C4-2B (cell line): Measurements from ENCODE around the gene CHD3.

Experiments used
- ZFX ChIP-seq: fragments of 450-650 bp; IDR thresholded peaks from 2 replicates; pipeline ENCODE4 v1.6.1; 2017
- TF ChIP-seq, protein P1 (sequence below): fragments of 450-650 bp; conservative IDR thresholded peaks from 2 replicates; pipeline ENCODE4 v1.5.1; 2017; ENCODE audit warnings: mild to moderate bottlenecking

DNA sequence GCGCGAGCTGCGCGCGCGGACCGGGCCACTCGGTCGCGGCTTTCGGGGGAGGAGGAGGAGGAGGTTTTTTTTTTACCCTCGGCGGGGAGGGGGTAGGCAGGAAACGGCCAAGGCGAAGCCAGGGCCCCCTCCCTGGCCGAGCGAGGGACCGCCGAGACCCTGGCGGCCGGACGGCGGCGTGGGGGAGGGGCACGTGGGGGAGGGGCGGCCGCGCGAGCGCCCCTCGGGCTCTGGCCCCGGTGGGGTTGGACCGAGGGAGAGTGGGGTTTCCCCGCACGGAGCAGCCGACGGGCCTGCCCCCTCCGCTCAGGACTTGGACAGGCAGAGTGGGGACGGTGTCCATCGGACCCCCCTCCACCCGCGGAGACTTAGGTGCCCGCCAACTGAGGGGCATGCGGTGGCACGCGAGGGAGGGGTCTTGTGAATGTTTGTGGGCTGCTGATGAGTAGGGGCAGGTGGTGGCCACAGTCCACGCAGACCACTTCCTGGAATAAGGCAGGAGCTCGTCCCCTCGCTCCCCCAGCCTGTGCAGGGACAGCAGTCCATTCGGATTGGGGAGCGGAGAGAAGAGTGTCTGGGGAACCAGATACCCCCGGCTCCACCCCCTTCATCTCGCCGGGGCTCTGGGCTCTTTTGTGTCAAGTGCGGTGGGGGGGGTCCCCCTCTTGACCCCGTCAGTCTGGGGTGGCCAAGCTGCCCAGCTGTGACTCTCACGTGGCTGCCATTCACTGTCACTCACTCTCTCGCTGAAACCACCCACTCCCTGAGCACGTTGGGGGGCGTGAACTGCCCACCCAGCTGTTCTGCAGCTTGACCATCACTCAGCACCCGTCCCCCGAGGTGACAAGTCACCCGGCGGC, 3.0 kb upstream of the CHD3 start:
- TF ChIP-seq, protein P1, sequence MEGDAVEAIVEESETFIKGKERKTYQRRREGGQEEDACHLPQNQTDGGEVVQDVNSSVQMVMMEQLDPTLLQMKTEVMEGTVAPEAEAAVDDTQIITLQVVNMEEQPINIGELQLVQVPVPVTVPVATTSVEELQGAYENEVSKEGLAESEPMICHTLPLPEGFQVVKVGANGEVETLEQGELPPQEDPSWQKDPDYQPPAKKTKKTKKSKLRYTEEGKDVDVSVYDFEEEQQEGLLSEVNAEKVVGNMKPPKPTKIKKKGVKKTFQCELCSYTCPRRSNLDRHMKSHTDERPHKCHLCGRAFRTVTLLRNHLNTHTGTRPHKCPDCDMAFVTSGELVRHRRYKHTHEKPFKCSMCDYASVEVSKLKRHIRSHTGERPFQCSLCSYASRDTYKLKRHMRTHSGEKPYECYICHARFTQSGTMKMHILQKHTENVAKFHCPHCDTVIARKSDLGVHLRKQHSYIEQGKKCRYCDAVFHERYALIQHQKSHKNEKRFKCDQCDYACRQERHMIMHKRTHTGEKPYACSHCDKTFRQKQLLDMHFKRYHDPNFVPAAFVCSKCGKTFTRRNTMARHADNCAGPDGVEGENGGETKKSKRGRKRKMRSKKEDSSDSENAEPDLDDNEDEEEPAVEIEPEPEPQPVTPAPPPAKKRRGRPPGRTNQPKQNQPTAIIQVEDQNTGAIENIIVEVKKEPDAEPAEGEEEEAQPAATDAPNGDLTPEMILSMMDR = no peak
- no peak for TF ChIP-seq ZFX
